ENCODE measurements around the gene SACS. TPM values are rescaled to one million over a fixed set of nuclear protein-coding genes. Genes with fewer than 3 reads are reported as not detected.

Gene SACS
- total RNA-seq, 1 donor from 2014 or later = 143 TPM

GRCh38 chr13:23372264-23372906 is 61.1 kb downstream of the SACS start:
- DNase-seq (ENCODE audit: low read depth) = no peak

GRCh38 chr13:23367907-23368306 is 65.6 kb downstream of the SACS start:
- DNase-seq (ENCODE audit: low read depth) = no peak

- DNase-seq (ENCODE audit: low read depth) = no peak
These were observed 67.8 kb downstream of the SACS start for GRCh38 chr13:23365652-23366051.

GRCh38 chr13:23359882-23360281 is 73.6 kb downstream of the SACS start:
- DNase-seq (ENCODE audit: low read depth) = no peak

- no peak for DNase-seq (ENCODE audit: low read depth)
These were observed 76.2 kb downstream of the SACS start for GRCh38 chr13:23357349-23357748.

- no peak for DNase-seq (ENCODE audit: low read depth)
These were observed 77.1 kb downstream of the SACS start for GRCh38 chr13:23356368-23356767.

- no peak for DNase-seq (ENCODE audit: low read depth)
These were observed 79.0 kb downstream of the SACS start for GRCh38 chr13:23354520-23354919.

- DNase-seq (ENCODE audit: low read depth) = no peak
These were observed 81.3 kb downstream of the SACS start for GRCh38 chr13:23352161-23352560.

GRCh38 chr13:23350009-23350408 is 83.5 kb downstream of the SACS start:
- no peak for DNase-seq (ENCODE audit: low read depth)

- DNase-seq (ENCODE audit: low read depth) = no peak
These were observed 84.2 kb downstream of the SACS start for GRCh38 chr13:23349161-23349897.

GRCh38 chr13:23348262-23349127 is 85.0 kb downstream of the SACS start:
- no peak for DNase-seq (ENCODE audit: low read depth)

- DNase-seq (ENCODE audit: low read depth) = no peak
These were observed 85.9 kb downstream of the SACS start for GRCh38 chr13:23347601-23348000.

- DNase-seq (ENCODE audit: low read depth) = no peak
These were observed 88.4 kb downstream of the SACS start for GRCh38 chr13:23344931-23345595.

GRCh38 chr13:23339225-23339624 is 94.3 kb downstream of the SACS start:
- no peak for DNase-seq (ENCODE audit: low read depth)

- DNase-seq (ENCODE audit: low read depth) = no peak
These were observed 103.1 kb downstream of the SACS start for GRCh38 chr13:23330356-23330755.

- DNase-seq (ENCODE audit: low read depth) = no peak
These were observed 108.3 kb downstream of the SACS start for GRCh38 chr13:23325191-23325590.

- peak; percentile 29 for DNase-seq (ENCODE audit: low read depth)
These were observed 109.4 kb downstream of the SACS start for GRCh38 chr13:23323946-23324709.

- DNase-seq (ENCODE audit: low read depth) = peak; percentile 16
These were observed 110.9 kb downstream of the SACS start for GRCh38 chr13:23322353-23323336.

- peak; percentile 96 for DNase-seq (ENCODE audit: low read depth)
These were observed 111.8 kb downstream of the SACS start for GRCh38 chr13:23321535-23322241.
